Osteocyte (in vitro differentiated cells): ENCODE data around the gene CCDC73. TPM values are rescaled to one million over a fixed set of nuclear protein-coding genes. Genes with fewer than 3 reads are reported as not detected.
"Not testable (repeated sequence)": the region's sequence is repeated elsewhere in the genome, so short reads cannot be mapped to it uniquely, and the experiment has no call there.

Source experiments
- DNase-seq: peaks from one replicate; pipeline ENCODE4 v3.0.0; 2021; ENCODE audit warnings: mixed read lengths; ENCODE audit not compliant: unreplicated experiment; ENCODE audit errors: extremely low spot score
- H3K27ac Mint-ChIP-seq: one replicate; pipeline ENCODE4 v1.8.0; 2021; ENCODE audit warnings: mild to moderate bottlenecking, mixed read lengths; ENCODE audit not compliant: unreplicated experiment
- H3K27me3 Mint-ChIP-seq: one replicate; pipeline ENCODE4 v1.8.0; 2021; ENCODE audit warnings: mixed read lengths; ENCODE audit not compliant: unreplicated experiment
- H3K36me3 Mint-ChIP-seq: one replicate; pipeline ENCODE4 v1.8.0; 2021; ENCODE audit warnings: mixed read lengths; ENCODE audit not compliant: unreplicated experiment
- H3K4me1 Mint-ChIP-seq: one replicate; pipeline ENCODE4 v1.8.0; 2021; ENCODE audit warnings: mixed read lengths; ENCODE audit not compliant: unreplicated experiment
- H3K4me3 Mint-ChIP-seq: one replicate; pipeline ENCODE4 v1.8.0; 2021; ENCODE audit warnings: mild to moderate bottlenecking, moderate library complexity, mixed read lengths; ENCODE audit not compliant: unreplicated experiment
- H3K9me3 Mint-ChIP-seq: one replicate; pipeline ENCODE4 v1.8.0; 2021; ENCODE audit warnings: mixed read lengths; ENCODE audit not compliant: unreplicated experiment
- total RNA-seq: library from RNA; stranded (reverse); gene quantifications from 2 replicates; pipeline ENCODE4 v1.2.1, GENCODE V29; 2021
- TF ChIP-seq, protein P1 (sequence below): fragments of 200-600 bp; sonication (generic); IDR thresholded peaks from 2 replicates; pipeline ENCODE4 v1.5.0; 2021; ENCODE audit warnings: antibody characterized with exemption, mild to moderate bottlenecking, moderate library complexity

The CCDC73 gene
- total RNA-seq, 1 donor from 2014 or later: not detected

DNA sequence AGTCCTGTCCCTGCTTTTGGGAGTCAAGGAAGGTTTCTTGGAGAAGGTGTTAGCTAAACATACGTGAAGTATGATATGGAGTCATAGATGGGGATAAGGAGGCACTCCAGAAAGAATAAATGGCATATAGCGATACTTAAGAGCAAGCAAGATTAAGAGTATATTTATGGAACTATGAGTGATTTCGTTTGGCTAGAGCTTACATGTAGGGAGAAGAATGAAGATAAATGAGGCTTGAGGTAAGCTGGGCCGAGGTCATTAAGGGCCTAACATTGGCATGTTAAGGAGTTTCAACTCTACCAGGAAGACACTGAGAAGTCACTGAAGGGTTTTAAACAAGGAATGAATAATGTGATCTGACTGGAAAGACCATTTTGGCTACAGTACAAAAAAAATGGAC lies 177.6 kb downstream of the CCDC73 start:
- H3K27ac Mint-ChIP-seq: no peak overlapping the region
- H3K4me3 Mint-ChIP-seq: no peak overlapping the region
- H3K36me3 Mint-ChIP-seq: no peaks in the 10 kb centered on the region

DNA sequence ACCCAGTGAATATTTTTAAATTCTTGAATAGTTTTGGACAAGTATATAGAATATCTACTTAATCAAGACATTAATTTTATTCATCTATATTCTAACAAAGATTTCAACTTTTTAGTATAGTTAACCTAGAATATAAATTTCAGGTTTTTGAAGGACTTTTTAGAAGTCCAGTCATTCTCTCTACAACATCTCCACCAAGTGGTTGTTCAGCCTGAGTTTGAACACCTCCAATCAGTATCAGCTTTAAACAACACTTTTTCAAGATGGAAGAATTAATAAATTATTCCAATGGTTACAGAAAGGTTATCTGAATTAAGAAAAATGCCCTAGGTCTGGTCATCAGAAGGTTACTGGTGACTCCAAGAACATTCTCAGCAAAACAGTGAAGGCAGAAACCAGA lies 179.0 kb downstream of the CCDC73 start:
- no peaks in the 10 kb centered on the region for H3K36me3 Mint-ChIP-seq
- no peak overlapping the region for H3K4me3 Mint-ChIP-seq
- DNase-seq: no peak
- H3K4me1 Mint-ChIP-seq: no peaks in the 10 kb centered on the region
- TF ChIP-seq, protein P1, sequence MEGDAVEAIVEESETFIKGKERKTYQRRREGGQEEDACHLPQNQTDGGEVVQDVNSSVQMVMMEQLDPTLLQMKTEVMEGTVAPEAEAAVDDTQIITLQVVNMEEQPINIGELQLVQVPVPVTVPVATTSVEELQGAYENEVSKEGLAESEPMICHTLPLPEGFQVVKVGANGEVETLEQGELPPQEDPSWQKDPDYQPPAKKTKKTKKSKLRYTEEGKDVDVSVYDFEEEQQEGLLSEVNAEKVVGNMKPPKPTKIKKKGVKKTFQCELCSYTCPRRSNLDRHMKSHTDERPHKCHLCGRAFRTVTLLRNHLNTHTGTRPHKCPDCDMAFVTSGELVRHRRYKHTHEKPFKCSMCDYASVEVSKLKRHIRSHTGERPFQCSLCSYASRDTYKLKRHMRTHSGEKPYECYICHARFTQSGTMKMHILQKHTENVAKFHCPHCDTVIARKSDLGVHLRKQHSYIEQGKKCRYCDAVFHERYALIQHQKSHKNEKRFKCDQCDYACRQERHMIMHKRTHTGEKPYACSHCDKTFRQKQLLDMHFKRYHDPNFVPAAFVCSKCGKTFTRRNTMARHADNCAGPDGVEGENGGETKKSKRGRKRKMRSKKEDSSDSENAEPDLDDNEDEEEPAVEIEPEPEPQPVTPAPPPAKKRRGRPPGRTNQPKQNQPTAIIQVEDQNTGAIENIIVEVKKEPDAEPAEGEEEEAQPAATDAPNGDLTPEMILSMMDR: peak; percentile 19
- H3K9me3 Mint-ChIP-seq: peaks cover 4% of the 10 kb centered on the region
- H3K27ac Mint-ChIP-seq: no peak overlapping the region
- H3K27me3 Mint-ChIP-seq: peaks cover 3% of the 10 kb centered on the region

More for the DNA sequence above, 177.6 kb downstream of the CCDC73 start:
- Mint-ChIP-seq H3K4me1 (no peaks in the 10 kb centered on the region), H3K27me3 (peaks cover 5% of the 10 kb centered on the region), H3K9me3 (peaks cover 10% of the 10 kb centered on the region)
- DNase-seq: no peak
- TF ChIP-seq, protein P1: no peak

DNA sequence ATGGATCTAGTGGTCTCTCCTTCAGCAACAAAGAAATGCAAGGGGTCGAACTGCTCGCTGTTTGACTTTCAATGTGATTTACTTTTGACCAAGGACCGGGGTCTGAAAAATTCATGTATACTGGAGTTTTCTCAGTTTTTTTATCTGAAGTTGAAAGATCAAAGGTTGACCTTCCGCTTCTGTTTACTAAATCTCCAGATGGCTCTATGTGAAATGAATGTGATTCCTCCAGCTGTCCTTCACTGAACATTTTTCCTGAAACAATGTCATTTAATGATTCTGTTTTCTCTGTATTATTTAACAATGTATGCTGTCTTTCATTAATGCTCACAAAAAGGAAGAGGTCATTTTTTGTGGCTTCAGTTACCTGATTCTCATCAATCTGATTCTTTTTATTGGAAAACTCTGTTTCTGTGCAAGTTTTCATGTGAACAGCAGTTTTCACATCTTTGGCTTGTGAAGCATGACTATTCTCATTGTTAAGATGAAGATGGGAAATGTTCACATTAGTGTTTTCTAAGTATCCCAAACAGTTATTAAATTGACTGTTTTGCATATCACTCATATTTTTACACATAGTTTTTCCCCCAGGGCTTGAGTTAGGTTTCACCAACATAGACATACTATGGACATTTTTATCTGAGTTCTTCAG lies 180.8 kb downstream of the CCDC73 start:
- no peak for DNase-seq
- Mint-ChIP-seq H3K9me3 (peaks cover 9% of the 10 kb centered on the region), H3K36me3 (peaks cover 7% of the 10 kb centered on the region), H3K4me3 (no peak overlapping the region), H3K4me1 (no peaks in the 10 kb centered on the region), H3K27ac (no peak overlapping the region), H3K27me3 (peaks cover 3% of the 10 kb centered on the region)
- TF ChIP-seq, protein P1: no peak

DNA sequence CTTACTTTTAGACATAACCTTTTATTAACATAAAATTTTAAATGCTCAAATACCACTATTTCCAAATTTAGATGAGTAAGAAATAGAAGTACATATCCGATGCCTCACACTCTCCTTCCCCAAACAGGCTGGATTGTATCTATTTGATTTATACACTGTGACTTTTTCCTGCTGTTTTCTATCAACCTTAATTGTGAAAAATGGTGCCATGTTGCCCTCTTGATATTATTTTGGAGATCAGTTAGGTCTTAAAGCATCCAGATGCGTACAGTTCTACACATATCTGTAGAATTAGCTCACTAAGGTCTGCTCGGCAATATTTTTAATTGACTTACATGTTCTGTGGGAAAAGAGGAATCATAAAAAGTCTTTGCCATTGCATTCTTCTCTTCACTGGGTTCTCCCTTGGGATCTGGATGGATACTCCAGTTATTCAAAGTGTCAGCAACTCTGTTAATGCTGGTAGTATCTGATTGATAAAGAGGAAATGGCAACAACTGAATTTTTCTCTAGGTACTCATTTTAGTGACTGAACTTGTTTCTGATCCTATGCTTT lies 183.6 kb downstream of the CCDC73 start:
- no peak overlapping the region for H3K4me3 Mint-ChIP-seq
- H3K36me3 Mint-ChIP-seq: peaks cover 21% of the 10 kb centered on the region
- no peak overlapping the region for H3K27ac Mint-ChIP-seq
- DNase-seq: no peak
- TF ChIP-seq, protein P1: no peak
- H3K4me1 Mint-ChIP-seq: no peaks in the 10 kb centered on the region
- H3K27me3 Mint-ChIP-seq: peaks cover 3% of the 10 kb centered on the region
- H3K9me3 Mint-ChIP-seq: peaks cover 18% of the 10 kb centered on the region

DNA sequence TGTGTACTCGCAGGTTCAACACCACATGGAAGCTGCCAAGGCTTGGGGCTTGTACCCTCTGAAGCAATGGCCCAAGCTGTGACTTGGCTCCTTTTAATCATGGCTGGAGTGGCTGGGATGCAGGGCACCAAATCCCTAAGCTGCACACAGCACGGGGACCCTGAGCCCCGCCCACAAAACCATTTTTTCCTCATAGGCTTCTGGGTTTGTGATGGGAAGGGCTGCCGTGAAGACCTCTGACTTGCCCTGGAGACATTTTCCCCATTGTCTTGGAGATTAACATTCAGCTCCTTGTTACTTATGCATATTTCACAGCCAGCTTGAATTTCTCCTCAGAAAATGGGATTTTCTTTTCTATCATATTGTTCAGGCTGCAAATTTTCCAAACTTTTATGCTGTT lies 185.6 kb downstream of the CCDC73 start:
- Mint-ChIP-seq H3K36me3 (peaks cover 33% of the 10 kb centered on the region), H3K9me3 (peaks cover 18% of the 10 kb centered on the region)
- not testable (repeated sequence) for H3K27ac Mint-ChIP-seq, H3K27me3 Mint-ChIP-seq, H3K4me3 Mint-ChIP-seq, DNase-seq, H3K4me1 Mint-ChIP-seq
